HCT116 (cell line): ENCODE measurements around the gene SHH. TPM values are rescaled to one million over a fixed set of nuclear protein-coding genes. Genes with fewer than 3 reads are reported as not detected.

Experiments used
- ATAC-seq: fragments of 200-7000 bp; cut with Tn5 transposase; 2 replicates; pipeline ENCODE4 v1.9.1; 2020; ENCODE audit warnings: mild to moderate bottlenecking, moderate library complexity
- BruUV-seq: library from RNA; stranded (reverse); fragments of 400-500 nt; replicated peaks from 2 replicates; lab custom pipeline; 2021; lab: Mats Ljungman, UMichigan
- CTCF ChIA-PET: fragments of 300-600 bp; sonication (Branson Sonifier 250); formaldehyde crosslinking; loops from one replicate; lab custom pipeline; 2021; ENCODE audit warnings: antibody characterized with exemption; lab: Charles Lee
- POLR2A ChIA-PET: fragments of 300-600, 350-600 bp; sonication (Branson Sonifier 250); formaldehyde crosslinking; loops from one replicate; lab custom pipeline; 2021; ENCODE audit warnings: antibody characterized with exemption; lab: Charles Lee
- RAD21 ChIA-PET, 2 experiments: fragments of 300-600 bp; sonication (Branson Sonifier 250); formaldehyde crosslinking; loops; one replicate each; lab custom pipeline; 2023; ENCODE audit warnings: low total read pairs in 2 of 2; ENCODE audit not compliant: uncharacterized antibody in 2 of 2, unreplicated experiment in 2 of 2, low non-redundant PET in 1 of 2; lab: Charles Lee
- DNase-seq: peaks from one replicate; pipeline ENCODE4 v3.0.0-alpha.2; 2010; ENCODE audit warnings: low read depth, low spot score
- H2AFZ ChIP-seq: fragments of 200-600 bp; shearing (Covaris generic), sonication (generic); 2 replicates; pipeline ENCODE4 v1.6.1; 2017; ENCODE audit warnings: low read depth, mixed run types, mixed read lengths, antibody characterized with exemption, low read length; ENCODE audit not compliant: poor library complexity, severe bottlenecking
- H3K27ac ChIP-seq: 2 replicates; pipeline ENCODE4 v1.5.1; 2012; ENCODE audit warnings: low read depth, low read length
- H3K27me3 ChIP-seq: fragments of 200-600 bp; sonication (generic); 2 replicates; pipeline ENCODE4 v1.6.1; 2016; ENCODE audit warnings: mixed run types, low read length, mixed read lengths; ENCODE audit not compliant: insufficient read depth
- H3K36me3 ChIP-seq, 2 experiments: fragments of 200-500 bp in 1 of 2; fragments of 200-600 bp in 1 of 2; sonication (Bioruptor generic) in 1 of 2; sonication (generic) in 1 of 2; 2 replicates each; pipeline versions ENCODE4 v1.5.1 to v1.6.1; 2014 to 2016; ENCODE audit warnings: low read length in 2 of 2, inconsistent platforms in 1 of 2, mixed read lengths in 1 of 2, mixed run types in 1 of 2; ENCODE audit not compliant: insufficient read depth in 2 of 2, control insufficient read depth in 1 of 2
- H3K4me1 ChIP-seq, 2 experiments: fragments of 200-600 bp in 1 of 2; sonication (generic) in 1 of 2; 2 replicates each; pipeline versions ENCODE4 v1.5.1 to v1.6.1; 2012 to 2017; ENCODE audit warnings: low read length in 2 of 2, inconsistent platforms in 1 of 2, mild to moderate bottlenecking in 1 of 2, mixed read lengths in 1 of 2, mixed run types in 1 of 2, moderate library complexity in 1 of 2; ENCODE audit not compliant: insufficient read depth in 2 of 2, control insufficient read depth in 1 of 2
- H3K4me2 ChIP-seq: fragments of 200-600 bp; sonication (generic); 2 replicates; pipeline ENCODE4 v1.6.1; 2017; ENCODE audit warnings: mixed run types, low read length, mixed read lengths
- H3K4me3 ChIP-seq, 2 experiments: fragments of 200-600 bp in 1 of 2; sonication (generic) in 1 of 2; replicated peaks in 1 of 2; 2 replicates each; pipeline ENCODE4 v1.5.1; 2011 to 2016; ENCODE audit warnings: low read length in 2 of 2, control low read depth in 1 of 2, low read depth in 1 of 2, mild to moderate bottlenecking in 1 of 2, mixed read lengths in 1 of 2, mixed run types in 1 of 2
- H3K79me2 ChIP-seq: fragments of 200-600 bp; sonication (generic); 2 replicates; pipeline ENCODE4 v1.6.1; 2017; ENCODE audit warnings: mild to moderate bottlenecking, mixed run types, low read length, moderate library complexity, mixed read lengths; ENCODE audit not compliant: insufficient read depth
- H3K9ac ChIP-seq: fragments of 200-600 bp; sonication (generic); 2 replicates; pipeline ENCODE4 v1.6.1; 2016; ENCODE audit warnings: low read length, mixed read lengths
- H3K9me2 ChIP-seq: fragments of 200-600 bp; sonication (generic), shearing (Covaris generic); 2 replicates; pipeline ENCODE4 v1.6.1; 2017; ENCODE audit warnings: mixed run types, mild to moderate bottlenecking, moderate library complexity; ENCODE audit not compliant: insufficient read depth
- H3K9me3 ChIP-seq, 2 experiments: fragments of 200-500 bp in 1 of 2; fragments of 200-600 bp in 1 of 2; sonication (Bioruptor generic) in 1 of 2; sonication (generic) in 1 of 2; 2 replicates each; pipeline ENCODE4 v1.6.1; 2014 to 2017; ENCODE audit warnings: low read length in 2 of 2, mixed read lengths in 2 of 2, inconsistent platforms in 1 of 2, low read depth in 1 of 2, mild to moderate bottlenecking in 1 of 2, mixed run types in 1 of 2, moderate library complexity in 1 of 2; ENCODE audit not compliant: control insufficient read depth in 1 of 2, insufficient read depth in 1 of 2
- H4K20me1 ChIP-seq: fragments of 200-600 bp; sonication (generic), shearing (Covaris generic); 2 replicates; pipeline ENCODE4 v1.6.1; 2017; ENCODE audit warnings: mixed run types, mild to moderate bottlenecking, moderate library complexity; ENCODE audit not compliant: insufficient read depth
- CEBPB ChIP-seq: IDR thresholded peaks from 2 replicates; pipeline ENCODE4 v1.6.1; 2012; ENCODE audit warnings: low read depth
- EGR1 ChIP-seq: IDR thresholded peaks from 2 replicates; pipeline ENCODE4 v1.6.1; 2012; ENCODE audit warnings: low read depth
- FOSL1 ChIP-seq: IDR thresholded peaks from 2 replicates; pipeline ENCODE4 v1.6.1; 2012; ENCODE audit warnings: low read depth
- JUND ChIP-seq: IDR thresholded peaks from 2 replicates; pipeline ENCODE4 v1.6.1; 2012
- POLR2A ChIP-seq: IDR thresholded peaks from 2 replicates; pipeline ENCODE4 v1.7.0; 2011; ENCODE audit warnings: borderline replicate concordance; ENCODE audit not compliant: insufficient read depth, insufficient read length; ENCODE audit errors: extremely low read depth
- POLR2AphosphoS5 ChIP-seq: IDR thresholded peaks from 2 replicates; pipeline ENCODE4 v1.6.1; 2011; ENCODE audit warnings: mild to moderate bottlenecking, low read depth, low read length, moderate library complexity
- RAD21 ChIP-seq: IDR thresholded peaks from 2 replicates; pipeline ENCODE4 v1.6.1; 2012; ENCODE audit warnings: low read depth, mild to moderate bottlenecking
- ZBTB33 ChIP-seq: IDR thresholded peaks from 2 replicates; pipeline ENCODE4 v1.6.1; 2011; ENCODE audit warnings: mild to moderate bottlenecking, low read length, moderate library complexity; ENCODE audit not compliant: insufficient replicate concordance; ENCODE audit errors: extremely low read depth
- ZFX ChIP-seq: fragments of 450-650 bp; IDR thresholded peaks from 2 replicates; pipeline ENCODE4 v1.6.1; 2017
- intact Hi-C: fragments of 100-400 bp; cut with micrococcal nuclease; formaldehyde crosslinking; loops from 2 replicates; pipeline ENCODE4 v1.10.0; 2022
- total RNA-seq: library from RNA; stranded (reverse); gene quantifications from one replicate; pipeline ENCODE4 v1.2.1, GENCODE V29; 2021; ENCODE audit not compliant: unreplicated experiment
- TF ChIP-seq, protein P1 (sequence below): IDR thresholded peaks from 2 replicates; pipeline ENCODE4 v1.6.1; 2012

The SHH gene
- total RNA-seq, 1 experiment from 2014 or later: 0.32 TPM

DNA sequence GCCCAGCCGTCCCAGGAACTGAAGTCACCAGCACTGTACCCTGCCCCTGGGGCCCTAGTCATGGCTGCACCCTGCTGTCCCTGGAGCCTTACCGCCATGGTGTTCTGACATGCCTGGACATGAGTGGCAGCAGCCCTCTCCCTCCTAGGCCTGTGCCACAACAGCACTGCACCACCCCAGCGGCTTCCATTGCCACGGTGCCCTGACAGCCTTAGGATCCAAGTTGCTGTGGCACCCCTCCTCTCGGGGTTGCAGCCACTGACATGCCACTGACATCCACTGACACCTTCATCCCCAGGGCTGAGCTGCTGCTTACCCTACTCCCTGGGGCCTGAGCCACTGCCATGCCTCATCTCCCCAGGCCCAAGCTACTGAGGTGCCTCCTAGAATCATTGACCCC lies 39.6 kb upstream of the SHH start (continued):
- no peak for TF ChIP-seq ZBTB33
- TF ChIP-seq EGR1: no peak
- no peak for TF ChIP-seq RAD21
- TF ChIP-seq, protein P1, sequence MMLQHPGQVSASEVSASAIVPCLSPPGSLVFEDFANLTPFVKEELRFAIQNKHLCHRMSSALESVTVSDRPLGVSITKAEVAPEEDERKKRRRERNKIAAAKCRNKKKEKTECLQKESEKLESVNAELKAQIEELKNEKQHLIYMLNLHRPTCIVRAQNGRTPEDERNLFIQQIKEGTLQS: no peak
- no peak for TF ChIP-seq CEBPB
- TF ChIP-seq POLR2AphosphoS5: no peak
- no peak for TF ChIP-seq JUND

DNA sequence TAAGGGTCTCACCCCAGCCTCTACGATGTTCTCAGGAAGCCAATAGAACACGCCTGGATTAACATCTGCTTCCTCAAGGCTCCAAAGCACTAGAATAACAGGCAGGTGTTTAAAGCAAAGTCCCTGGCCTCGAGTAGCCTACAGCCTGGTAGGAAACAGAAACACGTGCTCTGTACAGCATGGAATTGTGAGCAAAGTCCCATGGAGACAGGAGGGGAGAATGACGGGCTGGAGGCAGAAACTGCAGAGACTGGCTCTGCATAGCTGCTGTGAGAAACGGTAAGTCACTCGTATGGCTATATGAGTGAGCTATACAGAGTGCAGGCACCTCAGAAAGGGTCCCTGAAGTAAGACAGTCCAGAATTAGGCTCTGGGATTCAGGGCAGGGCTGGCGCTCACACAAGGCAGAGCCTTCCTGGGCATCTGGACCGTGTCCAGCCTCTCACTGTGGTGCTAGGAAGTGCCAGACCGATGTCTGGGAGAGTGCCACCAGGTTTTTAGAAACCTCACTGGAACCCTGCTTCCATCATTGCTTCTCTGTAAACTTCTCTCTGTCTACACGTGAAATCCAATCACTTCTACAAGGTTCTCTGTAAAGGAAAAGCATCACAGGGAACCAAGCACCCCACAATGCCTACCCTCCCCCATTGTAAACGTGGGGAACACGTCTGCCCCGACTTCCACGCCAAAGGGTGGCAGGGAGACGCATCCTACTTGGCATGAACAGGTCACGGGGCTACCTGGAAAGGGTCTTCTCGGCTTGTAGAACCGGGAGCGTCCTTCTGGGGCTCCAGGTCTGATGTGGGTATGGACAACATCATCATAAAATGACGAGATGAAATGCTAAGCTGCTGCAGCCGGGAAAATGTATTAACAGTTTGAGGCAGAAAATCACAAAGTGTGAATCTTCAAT lies 38.8 kb upstream of the SHH start:
- ATAC-seq (no peak), DNase-seq (no peak)
- POLR2A ChIA-PET: no interaction called here
- H2AFZ ChIP-seq: no peak overlapping the region
- intact Hi-C loops: no loop called here
- no peak overlapping the region for H3K9ac ChIP-seq
- RAD21 ChIA-PET: no interaction called here
- H3K4me2 ChIP-seq: no peak overlapping the region
- no peaks in the 10 kb centered on the region for H3K79me2 ChIP-seq
- no peaks in the 10 kb centered on the region for H4K20me1 ChIP-seq
- no peaks in the 10 kb centered on the region for H3K9me2 ChIP-seq
- no peaks in the 10 kb centered on the region for H3K9me3 ChIP-seq
- no peaks in the 10 kb centered on the region for H3K27me3 ChIP-seq
- no peaks in the 10 kb centered on the region for H3K36me3 ChIP-seq
- CTCF ChIA-PET: no interaction called here
- TF ChIP-seq ZFX (no peak), POLR2AphosphoS5 (no peak), POLR2A (no peak), FOSL1 (no peak), ZBTB33 (no peak)
- BruUV-seq: no TSS peak
- no peak overlapping the region for H3K27ac ChIP-seq
- no peaks in the 10 kb centered on the region for H3K4me1 ChIP-seq
- no peak overlapping the region for H3K4me3 ChIP-seq
